ENCODE data around the gene CMSS1. TPM values are rescaled to one million over a fixed set of nuclear protein-coding genes. Genes with fewer than 3 reads are reported as not detected.

The CMSS1 gene
- total and polyA plus RNA-seq, 2 of the 13 experiments (the other 11 are each of a cell fraction or from before 2014, with no cell fraction given) = 6.4 to 48.7 TPM

GRCh38 chr3:99900248-99900647 lies 82.6 kb downstream of the CMSS1 start:
- Histone ChIP-seq H2AFZ (ENCODE audit: low read length) (no peak overlapping the region), H3K79me2 (ENCODE audit: insufficient read depth, low read length) (peaks cover 4% of the 10 kb centered on the region), H3K9ac (ENCODE audit: insufficient read depth, low read depth, low read length) (no peak overlapping the region), H3K9me3 (ENCODE audit: low read length) (no peaks in the 10 kb centered on the region), H3K27ac (ENCODE audit: extremely low read length, insufficient read depth, low read length) (peak overlapping the region; percentile 73), H3K36me3 (replicated peaks in 1 of 2; ENCODE audit: control insufficient read depth in 1 of 2, insufficient read depth in 2 of 2, low read length in 2 of 2) (no peaks in the 10 kb centered on the region), H4K20me1 (ENCODE audit: insufficient read depth, low read length) (no peaks in the 10 kb centered on the region), H3K4me1 (ENCODE audit: insufficient read depth, low read length) (peaks cover 80% of the 10 kb centered on the region), H3K27me3 (ENCODE audit: control insufficient read depth in 1 of 2, insufficient read depth in 2 of 2, low read length in 2 of 2) (no peaks in the 10 kb centered on the region), H3K4me2 (ENCODE audit: low read depth, low read length) (peak overlapping the region; percentile 49; the same call in 1 of the 2 replicates), H3K4me3 (replicated peaks in 1 of 3; ENCODE audit: insufficient read depth in 1 of 3, low read depth in 2 of 3, low read length in 3 of 3) (no peak overlapping the region)
- 100% methylated on average over 1 of the region's 1 CpG for WGBS (ENCODE audit: low lambda C conversion rate)
- CTCF ChIA-PET (ENCODE audit: low intra/inter-chr PET ratio, low total read pairs) = no interaction called here
- ATAC-seq (no peak), DNase-seq (ENCODE audit: low spot score) (no peak), FAIRE-seq (no peak)
- POLR2A ChIA-PET = interaction anchor here (1.0 to 2.1 kb wide), 4 partner anchors 16 to 360 kb away, joined by 3 to 32 read pairs (median 4); partner anchors contain the start of gene TBC1D23
- TF ChIP-seq, protein P1, sequence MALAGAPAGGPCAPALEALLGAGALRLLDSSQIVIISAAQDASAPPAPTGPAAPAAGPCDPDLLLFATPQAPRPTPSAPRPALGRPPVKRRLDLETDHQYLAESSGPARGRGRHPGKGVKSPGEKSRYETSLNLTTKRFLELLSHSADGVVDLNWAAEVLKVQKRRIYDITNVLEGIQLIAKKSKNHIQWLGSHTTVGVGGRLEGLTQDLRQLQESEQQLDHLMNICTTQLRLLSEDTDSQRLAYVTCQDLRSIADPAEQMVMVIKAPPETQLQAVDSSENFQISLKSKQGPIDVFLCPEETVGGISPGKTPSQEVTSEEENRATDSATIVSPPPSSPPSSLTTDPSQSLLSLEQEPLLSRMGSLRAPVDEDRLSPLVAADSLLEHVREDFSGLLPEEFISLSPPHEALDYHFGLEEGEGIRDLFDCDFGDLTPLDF (CRISPR knock-in tag; IDR thresholded peaks at IDR 0.05) = no peak
- peak; percentile 51; the same call in 1 of the 2 replicates for TF ChIP-seq ZNF629 (CRISPR knock-in tag; conservative IDR thresholded peaks at IDR 0.05)
- in situ Hi-C loops (cut with HindIII; ENCODE audit: extremely low pct_ligation_motif_present, low pct_unique_long_range_greater_than_20kb) (no loop called here), intact Hi-C loops (cut with micrococcal nuclease; ENCODE audit: unreplicated experiment) (loop anchor here (2.0 kb wide), 1 partner anchor 21 kb away; no protein-coding TSS in a partner anchor)
- no TSS peak for BruUV-seq (replicated peaks)

DNA sequence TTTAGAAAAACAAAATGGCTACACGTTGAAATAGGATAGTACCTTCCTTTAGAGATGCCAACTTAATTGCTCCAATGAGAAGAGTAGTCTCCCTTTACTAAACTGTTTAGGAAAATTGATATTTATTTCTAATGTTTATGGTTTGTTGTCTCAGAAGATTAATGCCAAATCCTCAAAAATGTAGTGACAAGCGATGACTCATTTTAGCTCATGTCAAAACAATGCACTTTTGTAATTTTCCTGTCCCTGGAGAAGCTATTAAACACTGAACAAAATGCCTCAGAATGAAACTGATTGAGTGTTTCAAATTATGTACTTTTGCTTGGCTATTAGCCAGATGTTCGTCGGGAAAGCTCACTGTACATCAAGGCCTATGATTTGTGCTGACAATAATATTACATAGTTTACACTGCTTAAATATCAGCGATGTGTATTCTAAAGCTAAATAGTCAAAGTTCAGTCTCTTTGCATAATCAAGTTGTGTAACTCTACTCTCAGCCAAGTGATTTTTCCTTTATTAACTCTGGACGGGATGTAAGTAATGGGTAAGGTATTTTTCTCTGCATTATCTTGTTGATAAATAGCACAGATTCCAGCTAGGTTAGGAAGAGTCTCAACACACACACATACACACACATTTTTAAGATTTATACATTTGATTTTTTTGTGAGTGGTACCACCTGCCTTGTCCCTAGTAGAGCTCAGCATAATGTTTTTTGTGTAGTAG lies 83.7 kb downstream of the CMSS1 start:
- H3K27me3 ChIP-seq (ENCODE audit: control insufficient read depth in 1 of 2, insufficient read depth in 2 of 2, low read length in 2 of 2) = no peaks in the 10 kb centered on the region
- FAIRE-seq = peak; percentile 63
- H3K36me3 ChIP-seq (replicated peaks in 1 of 2; ENCODE audit: control insufficient read depth in 1 of 2, insufficient read depth in 2 of 2, low read length in 2 of 2) = no peaks in the 10 kb centered on the region
- H4K20me1 ChIP-seq (ENCODE audit: insufficient read depth, low read length) = no peaks in the 10 kb centered on the region
- WGBS (ENCODE audit: low lambda C conversion rate) = 12% methylated on average over 6 of the region's 6 CpGs
- no peaks in the 10 kb centered on the region for H3K9me3 ChIP-seq (ENCODE audit: low read length)
- peak; percentile 98 for ATAC-seq
- peak overlapping the region; percentile 49 for H3K4me2 ChIP-seq (ENCODE audit: low read depth, low read length)
- peaks cover 80% of the 10 kb centered on the region for H3K4me1 ChIP-seq (ENCODE audit: insufficient read depth, low read length)
- in situ Hi-C loops (cut with HindIII; ENCODE audit: extremely low pct_ligation_motif_present, low pct_unique_long_range_greater_than_20kb) = no loop called here
- H3K4me3 ChIP-seq (replicated peaks in 1 of 3; ENCODE audit: insufficient read depth in 1 of 3, low read depth in 2 of 3, low read length in 3 of 3) = peak overlapping the region in 1 of 3 experiments; percentile 32; a peak in 1 of 6 replicates
- no peak overlapping the region for H2AFZ ChIP-seq (ENCODE audit: low read length)
- POLR2A ChIA-PET = interaction anchor here (0.6 to 2.1 kb wide), 14 partner anchors 10 to 359 kb away, joined by 3 to 32 read pairs (median 4); partner anchors contain the start of gene TBC1D23
- H3K27ac ChIP-seq (ENCODE audit: extremely low read length, insufficient read depth, low read length) = peak overlapping the region; percentile 73
- peak overlapping the region; percentile 54 for H3K9ac ChIP-seq (ENCODE audit: insufficient read depth, low read depth, low read length)
- DNase-seq (ENCODE audit: low spot score) = peak; percentile 94
- H3K79me2 ChIP-seq (ENCODE audit: insufficient read depth, low read length) = peaks cover 4% of the 10 kb centered on the region
- BruUV-seq (replicated peaks) = no TSS peak
- intact Hi-C loops (cut with micrococcal nuclease; ENCODE audit: unreplicated experiment) = loop anchor here (2.0 kb wide), 1 partner anchor 19 kb away; no protein-coding TSS in a partner anchor
- CTCF ChIA-PET (ENCODE audit: low intra/inter-chr PET ratio, low total read pairs) = no interaction called here
- no peak for TF ChIP-seq ETV6 (CRISPR knock-in tag; conservative IDR thresholded peaks at IDR 0.05)
- TF ChIP-seq ZFY (CRISPR knock-in tag; IDR thresholded peaks at IDR 0.05) = no peak; the same call in 1 of the 2 replicates
- TF ChIP-seq, protein P2, sequence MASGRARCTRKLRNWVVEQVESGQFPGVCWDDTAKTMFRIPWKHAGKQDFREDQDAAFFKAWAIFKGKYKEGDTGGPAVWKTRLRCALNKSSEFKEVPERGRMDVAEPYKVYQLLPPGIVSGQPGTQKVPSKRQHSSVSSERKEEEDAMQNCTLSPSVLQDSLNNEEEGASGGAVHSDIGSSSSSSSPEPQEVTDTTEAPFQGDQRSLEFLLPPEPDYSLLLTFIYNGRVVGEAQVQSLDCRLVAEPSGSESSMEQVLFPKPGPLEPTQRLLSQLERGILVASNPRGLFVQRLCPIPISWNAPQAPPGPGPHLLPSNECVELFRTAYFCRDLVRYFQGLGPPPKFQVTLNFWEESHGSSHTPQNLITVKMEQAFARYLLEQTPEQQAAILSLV (CRISPR knock-in tag; IDR thresholded peaks at IDR 0.05; ENCODE audit: borderline replicate concordance) = no peak
- TF ChIP-seq SPEN (CRISPR knock-in tag; IDR thresholded peaks at IDR 0.05; ENCODE audit: low read depth) = no peak
- no peak for TF ChIP-seq ZFAT (CRISPR knock-in tag; conservative IDR thresholded peaks at IDR 0.05)
- TF ChIP-seq HNRNPL (IDR thresholded peaks at IDR 0.05; ENCODE audit: low read depth, low read length) = no peak
- TF ChIP-seq ZNF747 (CRISPR knock-in tag; IDR thresholded peaks at IDR 0.05; ENCODE audit: borderline replicate concordance) = 0 out of 2 replicates have a peak, but pooled peaks have one; percentile 59
- peak; percentile 90; the same call in 1 of the 2 replicates for TF ChIP-seq ZBTB20 (CRISPR knock-in tag; IDR thresholded peaks at IDR 0.05; ENCODE audit: borderline replicate concordance, low read depth)
- no peak for TF ChIP-seq ZNF766 (CRISPR knock-in tag; IDR thresholded peaks at IDR 0.05; ENCODE audit: borderline replicate concordance)
- TF ChIP-seq ZNF33B (CRISPR knock-in tag; IDR thresholded peaks at IDR 0.05) = no peak
- no peak for TF ChIP-seq THYN1 (CRISPR knock-in tag; IDR thresholded peaks at IDR 0.05; ENCODE audit: borderline replicate concordance, low read depth)
- TF ChIP-seq NCOA2 (CRISPR knock-in tag; IDR thresholded peaks at IDR 0.05) = peak; percentile 94
- peak; percentile 96 for TF ChIP-seq MIXL1 (CRISPR knock-in tag; IDR thresholded peaks at IDR 0.05)
- no peak for TF ChIP-seq SMARCE1 (IDR thresholded peaks at IDR 0.05; ENCODE audit: borderline replicate concordance)

Measured in HepG2 (cell line).